Smooth muscle cell (in vitro differentiated cells): ENCODE results near the gene MTHFS. TPM values are rescaled to one million over a fixed set of nuclear protein-coding genes. Genes with fewer than 3 reads are reported as not detected.
A peak's percentile ranks its signal among the peaks of the same experiment; 100 is the strongest.
"Not testable (repeated sequence)": the region's sequence is repeated elsewhere in the genome, so short reads cannot be mapped to it uniquely, and the experiment has no call there.

Experiments used
- DNase-seq: peaks from one replicate; lab custom pipeline; 2025; ENCODE audit not compliant: unreplicated experiment; lab: John Stamatoyannopoulos, UW
- H2AFZ ChIP-seq: fragments of 200-600 bp; sonication (generic); 2 replicates; pipeline ENCODE4 v1.6.0; 2016; ENCODE audit warnings: antibody characterized with exemption, low read depth, mild to moderate bottlenecking
- H3F3A ChIP-seq: fragments of 200-600 bp; sonication (generic); 2 replicates; pipeline ENCODE4 v1.6.0; 2017; ENCODE audit warnings: antibody characterized with exemption, low read depth
- H3K27ac ChIP-seq: fragments of 200-600 bp; sonication (generic); 2 replicates; pipeline ENCODE4 v1.5.1; 2016; ENCODE audit warnings: low read depth, mild to moderate bottlenecking
- H3K27me3 ChIP-seq: fragments of 200-600 bp; sonication (generic); 2 replicates; pipeline ENCODE4 v1.6.1; 2016; ENCODE audit warnings: low read depth, mild to moderate bottlenecking
- H3K36me3 ChIP-seq: fragments of 200-600 bp; sonication (generic); 2 replicates; pipeline ENCODE4 v1.5.1; 2016; ENCODE audit warnings: low read depth
- H3K4me1 ChIP-seq: fragments of 200-600 bp; sonication (generic); 2 replicates; pipeline ENCODE4 v1.5.1; 2016; ENCODE audit warnings: low read depth
- H3K4me2 ChIP-seq: fragments of 200-600 bp; sonication (generic); 2 replicates; pipeline ENCODE4 v1.6.0; 2016; ENCODE audit warnings: mild to moderate bottlenecking
- H3K4me3 ChIP-seq: fragments of 200-600 bp; sonication (generic); 2 replicates; pipeline ENCODE4 v1.5.1; 2016; ENCODE audit warnings: mild to moderate bottlenecking
- H3K79me2 ChIP-seq: fragments of 200-600 bp; sonication (generic); 2 replicates; pipeline ENCODE4 v1.6.0; 2016; ENCODE audit warnings: low read depth, mild to moderate bottlenecking
- H3K9ac ChIP-seq: fragments of 200-600 bp; sonication (generic); 2 replicates; pipeline ENCODE4 v1.6.0; 2016; ENCODE audit warnings: low read depth
- H3K9me3 ChIP-seq: fragments of 200-600 bp; sonication (generic); replicated peaks from 2 replicates; pipeline ENCODE4 v1.5.1; 2016; ENCODE audit warnings: low read depth
- H4K20me1 ChIP-seq: fragments of 200-600 bp; sonication (generic); 2 replicates; pipeline ENCODE4 v1.6.0; 2016; ENCODE audit warnings: low read depth
- CTCF ChIP-seq: fragments of 200-600 bp; sonication (generic); IDR thresholded peaks from 2 replicates; pipeline ENCODE4 v1.5.1; 2017; ENCODE audit warnings: borderline replicate concordance, mild to moderate bottlenecking, antibody characterized with exemption; ENCODE audit not compliant: insufficient read depth, poor library complexity, severe bottlenecking
- WGBS: methylation state at CpG from one replicate; pipeline ENCODE4 v1.1.7; 2016; ENCODE audit warnings: low lambda C conversion rate; 5-methylcytosine and 5-hydroxymethylcytosine counted together
- polyA plus RNA-seq: library from polyadenylated mRNA; unstranded; fragments of >200 nt; fragmentation: Nextera tagmentation; extraction: Ambion mirVana; gene quantifications from 2 replicates; pipeline ENCODE4 v1.2.1, GENCODE V29; 2016
- total RNA-seq: library from RNA; depleted of rRNA; stranded (reverse); fragments of >200 nt; gene quantifications from 2 replicates; pipeline ENCODE4 v1.2.3, GENCODE V29; 2014

Gene MTHFS
- total and polyA plus RNA-seq, 2 experiments from 2014 or later = 46.7 to 64.8 TPM

- no peak overlapping the region for H3K9ac ChIP-seq
- 96% methylated on average over 9 of the region's 9 CpGs for WGBS
- TF ChIP-seq CTCF = no peak
- no peaks in the 10 kb centered on the region for H3K36me3 ChIP-seq
- H2AFZ ChIP-seq = no peak overlapping the region
- peak overlapping the region; percentile 84 for H3K27ac ChIP-seq
- no peaks in the 10 kb centered on the region for H3K27me3 ChIP-seq
- no peak overlapping the region for H3K4me3 ChIP-seq
- H4K20me1 ChIP-seq = no peaks in the 10 kb centered on the region
- H3F3A ChIP-seq = peaks cover 24% of the 10 kb centered on the region
- no peak overlapping the region for H3K4me2 ChIP-seq
- H3K4me1 ChIP-seq = peaks cover 20% of the 10 kb centered on the region
- no peaks in the 10 kb centered on the region for H3K9me3 ChIP-seq
- DNase-seq = no peak
- H3K79me2 ChIP-seq = peaks cover 19% of the 10 kb centered on the region
Measured at GRCh38 chr15:79900087-79900486, 3.3 kb upstream of the MTHFS start.

DNA sequence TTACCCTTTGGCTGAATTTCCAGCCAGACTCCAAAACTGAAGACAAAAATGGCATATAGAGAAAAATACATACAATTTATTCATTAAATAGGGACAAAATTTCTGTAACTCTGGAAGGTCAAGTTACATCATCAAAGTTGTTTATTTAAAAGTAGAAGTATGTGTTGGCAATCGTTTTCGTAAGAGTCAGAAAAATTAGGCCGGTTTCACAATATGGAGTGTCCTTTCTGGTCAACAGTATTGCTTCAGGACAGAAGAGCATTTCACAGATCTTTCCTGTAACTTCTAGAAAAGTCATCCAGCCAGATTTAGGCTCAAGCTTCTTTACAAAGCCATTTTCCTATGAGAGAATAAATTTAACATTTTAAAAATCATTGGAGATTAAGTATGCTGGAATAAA is 2.0 kb upstream of the MTHFS start:
- Histone ChIP-seq H3K4me1 (peaks cover 20% of the 10 kb centered on the region), H3K27ac (peak overlapping the region; percentile 84), H3F3A (peaks cover 24% of the 10 kb centered on the region), H3K79me2 (peaks cover 32% of the 10 kb centered on the region), H3K4me2 (peak overlapping the region; percentile 88)
- DNase-seq, H4K20me1 ChIP-seq, H3K36me3 ChIP-seq, H3K9me3 ChIP-seq, H3K9ac ChIP-seq, H2AFZ ChIP-seq, H3K27me3 ChIP-seq, H3K4me3 ChIP-seq: not testable (repeated sequence)
- 36% methylated on average over 3 of the region's 3 CpGs for WGBS

GRCh38 chr15:79898369-79898768 is 1.6 kb upstream of the MTHFS start:
- no peaks in the 10 kb centered on the region for H3K27me3 ChIP-seq
- no peaks in the 10 kb centered on the region for H3K36me3 ChIP-seq
- H3K4me1 ChIP-seq = peaks cover 20% of the 10 kb centered on the region
- no peak overlapping the region for H3K4me3 ChIP-seq
- peak overlapping the region; percentile 84 for H3K27ac ChIP-seq
- peaks cover 24% of the 10 kb centered on the region for H3F3A ChIP-seq
- no peak overlapping the region for H2AFZ ChIP-seq
- no peak overlapping the region for H3K9ac ChIP-seq
- H3K4me2 ChIP-seq = peak overlapping the region; percentile 88
- H3K79me2 ChIP-seq = peaks cover 33% of the 10 kb centered on the region
- no peak for TF ChIP-seq CTCF
- no peak for DNase-seq
- 88% methylated on average over 4 of the region's 4 CpGs for WGBS
- H3K9me3 ChIP-seq = no peaks in the 10 kb centered on the region
- no peaks in the 10 kb centered on the region for H4K20me1 ChIP-seq

DNA sequence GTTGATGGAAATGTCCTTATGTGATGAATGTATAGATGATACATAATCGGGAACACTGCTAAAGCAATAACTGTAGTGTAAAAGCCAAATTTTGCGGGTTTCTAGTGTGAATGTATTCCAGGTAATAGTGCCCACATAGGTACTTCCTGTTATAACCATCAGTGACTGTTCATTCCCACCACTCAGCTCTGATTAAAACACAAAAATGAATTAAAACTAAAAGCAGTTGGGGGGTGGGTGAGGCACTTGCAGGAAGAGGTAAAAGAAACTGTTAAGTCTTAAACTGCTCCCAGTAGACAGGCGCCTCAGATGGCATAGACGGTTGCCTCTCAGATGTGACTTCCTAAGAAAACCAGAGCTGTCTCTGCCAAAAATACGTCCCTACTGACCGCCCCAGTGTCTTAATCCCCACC is 893 bp upstream of the MTHFS start:
- Histone ChIP-seq H3K4me1 (peaks cover 20% of the 10 kb centered on the region), H3K9ac (peak overlapping the region; percentile 91), H3K27me3 (no peaks in the 10 kb centered on the region), H3K4me2 (peak overlapping the region; percentile 88), H4K20me1 (no peaks in the 10 kb centered on the region), H3K79me2 (peaks cover 39% of the 10 kb centered on the region), H3K36me3 (no peaks in the 10 kb centered on the region), H3K4me3 (peak overlapping the region; percentile 72), H3K9me3 (no peaks in the 10 kb centered on the region), H3K27ac (peak overlapping the region; percentile 84), H3F3A (peaks cover 24% of the 10 kb centered on the region), H2AFZ (no peak overlapping the region)
- no peak for DNase-seq
- TF ChIP-seq CTCF = no peak
- 82% methylated on average over 6 of the region's 6 CpGs for WGBS
